Measurements from ENCODE around the gene LCE4A.

LCE4A gene

GRCh38 chr1:152745765-152746444, 37.9 kb downstream of the LCE4A start:
- DNase-seq (ENCODE audit: low read depth in 2 of 2), result no peak

- DNase-seq (ENCODE audit: low read depth in 2 of 2), result no peak
Observed at GRCh38 chr1:152747831-152748230, 39.9 kb downstream of the LCE4A start.

GRCh38 chr1:152752225-152752624, 44.3 kb downstream of the LCE4A start:
- DNase-seq (ENCODE audit: low read depth in 2 of 2), result no peak

- DNase-seq (ENCODE audit: low read depth in 2 of 2), result no peak
Observed at GRCh38 chr1:152753586-152753985, 45.6 kb downstream of the LCE4A start.

GRCh38 chr1:152756872-152757271, 48.9 kb downstream of the LCE4A start:
- no peak for DNase-seq (ENCODE audit: low read depth in 2 of 2)

- DNase-seq (ENCODE audit: low read depth in 2 of 2), result no peak
Observed at GRCh38 chr1:152757747-152758146, 49.8 kb downstream of the LCE4A start, which contains the start of gene KPRP. Gene KPRP (plus strand): TSS chr1:152758025. CDS start chr1:152759589, 1,564 bp downstream.

- DNase-seq (ENCODE audit: low read depth in 2 of 2), result no peak
Observed at GRCh38 chr1:152758636-152759035, 50.7 kb downstream of the LCE4A start.

All from stimulated activated CD4-positive, alpha-beta T cell treated with anti-CD3 and anti-CD28 coated beads, Interleukin-1b, Interleukin-23, amount 100 ng/mL, for 1 hour (primary cell).